Measurements from ENCODE around the gene BICC1.

Gene BICC1

GRCh38 chr10:58715061-58715460 is 202.4 kb downstream of the BICC1 start:
- DNase-seq, result no peak

- no peak for DNase-seq
These were observed 205.9 kb downstream of the BICC1 start for GRCh38 chr10:58718596-58718995.

- DNase-seq, result no peak
These were observed 209.1 kb downstream of the BICC1 start for GRCh38 chr10:58721601-58722281.

GRCh38 chr10:58723186-58723585 is 210.5 kb downstream of the BICC1 start:
- DNase-seq, result no peak

- no peak for DNase-seq
These were observed 211.3 kb downstream of the BICC1 start for GRCh38 chr10:58723966-58724365.

- no peak for DNase-seq
These were observed 212.1 kb downstream of the BICC1 start for GRCh38 chr10:58724781-58725180.

- DNase-seq, result no peak
These were observed 213.2 kb downstream of the BICC1 start for GRCh38 chr10:58725901-58726300.

- DNase-seq, result no peak
These were observed 215.0 kb downstream of the BICC1 start for GRCh38 chr10:58727633-58728032.

- no peak for DNase-seq
These were observed 218.6 kb downstream of the BICC1 start for GRCh38 chr10:58731276-58731675.

- no peak for DNase-seq
These were observed 220.8 kb downstream of the BICC1 start for GRCh38 chr10:58733436-58733835.

- DNase-seq, result no peak
These were observed 221.4 kb downstream of the BICC1 start for GRCh38 chr10:58734116-58734515.

- DNase-seq, result no peak
These were observed 222.0 kb downstream of the BICC1 start for GRCh38 chr10:58734664-58735063.

- no peak for DNase-seq
These were observed 222.4 kb downstream of the BICC1 start for GRCh38 chr10:58735087-58735486.

- DNase-seq, result no peak
These were observed 228.1 kb downstream of the BICC1 start for GRCh38 chr10:58740620-58741369.

- DNase-seq, result no peak
These were observed 229.0 kb downstream of the BICC1 start for GRCh38 chr10:58741673-58742072.

- no peak for DNase-seq
These were observed 229.5 kb downstream of the BICC1 start for GRCh38 chr10:58742141-58742540.

- DNase-seq, result no peak
These were observed 230.9 kb downstream of the BICC1 start for GRCh38 chr10:58743466-58744115.

GRCh38 chr10:58746474-58747185 is 234.0 kb downstream of the BICC1 start:
- no peak for DNase-seq

GRCh38 chr10:58747687-58748086 is 235.0 kb downstream of the BICC1 start:
- no peak for DNase-seq

- no peak for DNase-seq
These were observed 240.0 kb downstream of the BICC1 start for GRCh38 chr10:58752665-58753064.

GRCh38 chr10:58753425-58753824 is 240.8 kb downstream of the BICC1 start:
- no peak for DNase-seq

GRCh38 chr10:58754469-58755339 is 242.0 kb downstream of the BICC1 start:
- DNase-seq, result no peak

- no peak for DNase-seq
These were observed 242.6 kb downstream of the BICC1 start for GRCh38 chr10:58755340-58755610.
